Endodermal cell (in vitro differentiated cells): ENCODE measurements around the gene SMG5. TPM values are rescaled to one million over a fixed set of nuclear protein-coding genes. Genes with fewer than 3 reads are reported as not detected.

Experiments used
- DNase-seq: peaks from one replicate; pipeline ENCODE4 v3.0.0-alpha.2; 2017
- H3K27ac ChIP-seq: 2 replicates; pipeline ENCODE4 v1.5.1; 2013; ENCODE audit warnings: mild to moderate bottlenecking, low read depth, low read length, moderate library complexity
- H3K27me3 ChIP-seq: 2 replicates; pipeline ENCODE4 v1.6.1; 2013; ENCODE audit warnings: mild to moderate bottlenecking, low read length, moderate library complexity; ENCODE audit not compliant: insufficient read depth, control insufficient read depth, poor library complexity, severe bottlenecking
- H3K36me3 ChIP-seq: 2 replicates; pipeline ENCODE4 v1.7.0; 2013; ENCODE audit warnings: mild to moderate bottlenecking, low read length, moderate library complexity; ENCODE audit not compliant: control insufficient read depth, insufficient read depth
- H3K4me1 ChIP-seq: one replicate; pipeline ENCODE4 v1.7.0; 2013; ENCODE audit warnings: low read length; ENCODE audit not compliant: control insufficient read depth, insufficient read depth
- H3K4me3 ChIP-seq: 2 replicates; pipeline ENCODE4 v1.5.1; 2013; ENCODE audit warnings: mild to moderate bottlenecking, low read length, moderate library complexity
- H3K9ac ChIP-seq: 2 replicates; pipeline ENCODE4 v1.6.1; 2013; ENCODE audit warnings: mild to moderate bottlenecking, low read length, moderate library complexity; ENCODE audit not compliant: poor library complexity, severe bottlenecking; ENCODE audit errors: extremely low read depth
- H3K9me3 ChIP-seq: 2 replicates; pipeline ENCODE4 v1.6.1; 2013; ENCODE audit warnings: mild to moderate bottlenecking, low read length, moderate library complexity; ENCODE audit not compliant: control insufficient read depth
- H3K27ac Mint-ChIP-seq: 2 replicates; pipeline ENCODE4 v1.8.0; 2020; ENCODE audit warnings: mixed read lengths
- H3K27me3 Mint-ChIP-seq: 2 replicates; pipeline ENCODE4 v1.8.0; 2021; ENCODE audit warnings: mild to moderate bottlenecking, mixed read lengths; ENCODE audit not compliant: insufficient read depth
- H3K36me3 Mint-ChIP-seq: 2 replicates; pipeline ENCODE4 v1.8.0; 2020; ENCODE audit warnings: low read depth, mixed read lengths
- H3K4me1 Mint-ChIP-seq: 2 replicates; pipeline ENCODE4 v1.8.0; 2020; ENCODE audit warnings: mixed read lengths
- H3K4me3 Mint-ChIP-seq: 2 replicates; pipeline ENCODE4 v1.8.0; 2020; ENCODE audit warnings: mild to moderate bottlenecking, moderate library complexity, mixed read lengths
- H3K9me3 Mint-ChIP-seq: 2 replicates; pipeline ENCODE4 v1.8.0; 2020; ENCODE audit warnings: mild to moderate bottlenecking, mixed read lengths
- CTCF ChIP-seq: fragments of 200-600 bp; sonication (generic); conservative IDR thresholded peaks from 2 replicates; pipeline ENCODE4 v1.5.0; 2021; ENCODE audit warnings: antibody characterized with exemption, mild to moderate bottlenecking
- WGBS, 2 experiments: methylation state at CpG; one replicate each; pipeline versions ENCODE4 v1.1.5 to v1.1.7; 2013; ENCODE audit warnings: missing lambda C conversion rate in 2 of 2, mixed read lengths in 1 of 2; ENCODE audit not compliant: insufficient coverage in 1 of 2, insufficient read length in 1 of 2; 5-methylcytosine and 5-hydroxymethylcytosine counted together
- total RNA-seq, 2 donors: library from RNA; stranded (reverse); fragmentation: NEBNext Ultra II Directional in 1 of 2; extraction: Animal tissue kit (Norgen Biotek cat#: 25700) in 1 of 2; gene quantifications; 2 replicates in 1 of 2; 3 replicates in 1 of 2; pipeline ENCODE4 v1.2.1, GENCODE V29; 2021

The SMG5 gene
- total RNA-seq, 2 donors from 2014 or later: 103 to 111 TPM

- H3K27me3 ChIP-seq: no peaks in the 10 kb centered on the region
- Mint-ChIP-seq H3K9me3 (no peaks in the 10 kb centered on the region), H3K27ac (peak within 1 kb of the TSS; percentile 35), H3K4me1 (peaks cover 6% of the 10 kb centered on the region), H3K36me3 (peaks cover 32% of the 10 kb centered on the region), H3K4me3 (no peak within 1 kb of the TSS), H3K27me3 (peaks cover 4% of the 10 kb centered on the region)
- H3K36me3 ChIP-seq: peaks cover 24% of the 10 kb centered on the region
- TF ChIP-seq CTCF: no peak
- H3K9ac ChIP-seq: no peak within 1 kb of the TSS
- WGBS, 2 experiments: 91% methylated on average over 5 to 14 of the region's 14 CpGs
- no peaks in the 10 kb centered on the region for H3K9me3 ChIP-seq
- H3K27ac ChIP-seq: no peak within 1 kb of the TSS
- H3K4me3 ChIP-seq: no peak within 1 kb of the TSS
- H3K4me1 ChIP-seq: no peaks in the 10 kb centered on the region
- no peak for DNase-seq
These were observed 40.7 kb downstream of the SMG5 start, which contains the start of gene BGLAP for GRCh38 chr1:156241926-156242325. Gene BGLAP, plus strand, starts transcription at chr1:156242184. Its CDS starts 48 bp downstream, at chr1:156242232.

- H3K4me1 Mint-ChIP-seq: peaks cover 6% of the 10 kb centered on the region
- DNase-seq: no peak
These were observed 41.3 kb downstream of the SMG5 start for GRCh38 chr1:156241311-156241811.

GRCh38 chr1:156238248-156238647, 44.4 kb downstream of the SMG5 start:
- Mint-ChIP-seq H3K9me3 (no peaks in the 10 kb centered on the region), H3K4me1 (no peaks in the 10 kb centered on the region), H3K4me3 (no peak overlapping the region), H3K27me3 (no peaks in the 10 kb centered on the region), H3K27ac (no peak overlapping the region), H3K36me3 (peaks cover 60% of the 10 kb centered on the region)
- H3K4me3 ChIP-seq: no peak overlapping the region
- H3K4me1 ChIP-seq: no peaks in the 10 kb centered on the region
- H3K27me3 ChIP-seq: no peaks in the 10 kb centered on the region
- WGBS, 2 experiments: 96 to 97% methylated on average over 3 to 5 of the region's 5 CpGs
- DNase-seq: no peak
- TF ChIP-seq CTCF: no peak
- H3K27ac ChIP-seq: no peak overlapping the region
- peaks cover 53% of the 10 kb centered on the region for H3K36me3 ChIP-seq
- H3K9ac ChIP-seq: no peak overlapping the region
- no peaks in the 10 kb centered on the region for H3K9me3 ChIP-seq

More at GRCh38 chr1:156241311-156241811, 41.3 kb downstream of the SMG5 start:
- H3K9me3 Mint-ChIP-seq: no peaks in the 10 kb centered on the region
- Histone ChIP-seq H3K27ac (no peak overlapping the region), H3K36me3 (peaks cover 29% of the 10 kb centered on the region), H3K27me3 (no peaks in the 10 kb centered on the region), H3K4me1 (no peaks in the 10 kb centered on the region), H3K9me3 (no peaks in the 10 kb centered on the region), H3K9ac (no peak overlapping the region), H3K4me3 (no peak overlapping the region)
- no peak overlapping the region for H3K4me3 Mint-ChIP-seq
- peaks cover 38% of the 10 kb centered on the region for H3K36me3 Mint-ChIP-seq
- peaks cover 4% of the 10 kb centered on the region for H3K27me3 Mint-ChIP-seq
- H3K27ac Mint-ChIP-seq: peak overlapping the region; percentile 35
- TF ChIP-seq CTCF: no peak
- 86 to 88% methylated on average over 6 to 15 of the region's 15 CpGs for WGBS, 2 experiments
